AG10803 (cell line): ENCODE data around the gene FARP1.
A peak's percentile ranks its signal among the peaks of the same experiment; 100 is the strongest.
"Not testable (repeated sequence)": the region's sequence is repeated elsewhere in the genome, so short reads cannot be mapped to it uniquely, and the experiment has no call there.

ENCODE experiments used
- DNase-seq: peaks from one replicate; pipeline ENCODE4 v3.0.0; 2010; ENCODE audit warnings: low read depth
- H3K4me3 ChIP-seq: 2 replicates; pipeline ENCODE4 v1.5.1; 2011; ENCODE audit warnings: mild to moderate bottlenecking, low read length, control low read depth
- CTCF ChIP-seq: conservative IDR thresholded peaks from 2 replicates; pipeline ENCODE4 v1.5.1; 2011; ENCODE audit warnings: mild to moderate bottlenecking, low read length, control low read depth, inconsistent platforms

The FARP1 gene

GRCh38 chr13:98368019-98368418, 225.1 kb downstream of the FARP1 start:
- TF ChIP-seq CTCF = no peak
- peak; percentile 94 for DNase-seq

GRCh38 chr13:98369520-98369919, 226.6 kb downstream of the FARP1 start:
- not testable (repeated sequence) for DNase-seq, H3K4me3 ChIP-seq

More at GRCh38 chr13:98368019-98368418, 225.1 kb downstream of the FARP1 start:
- no peak overlapping the region for H3K4me3 ChIP-seq

GRCh38 chr13:98370261-98370660, 227.4 kb downstream of the FARP1 start:
- H3K4me3 ChIP-seq = no peak overlapping the region; the same call in 1 of the 2 replicates
- no peak for TF ChIP-seq CTCF
- DNase-seq = no peak

GRCh38 chr13:98370806-98371515, 228.1 kb downstream of the FARP1 start:
- peak overlapping the region; percentile 32 for H3K4me3 ChIP-seq
- no peak for TF ChIP-seq CTCF
- DNase-seq = peak; percentile 96

- no peak overlapping the region for H3K4me3 ChIP-seq
- no peak for TF ChIP-seq CTCF
- no peak for DNase-seq
Observed at GRCh38 chr13:98371516-98372023, 228.7 kb downstream of the FARP1 start.

- no peak for TF ChIP-seq CTCF
- DNase-seq = peak; percentile 27
- no peak overlapping the region for H3K4me3 ChIP-seq
Observed at GRCh38 chr13:98372876-98373275, 230.0 kb downstream of the FARP1 start.

GRCh38 chr13:98374750-98375149, 231.9 kb downstream of the FARP1 start:
- DNase-seq = no peak
- no peak for TF ChIP-seq CTCF
- H3K4me3 ChIP-seq = no peak overlapping the region
